Thyroid gland (tissue), 4 donors: Measurements from ENCODE around the gene CMKLR1. TPM values are rescaled to one million over a fixed set of nuclear protein-coding genes. Genes with fewer than 3 reads are reported as not detected.

ENCODE experiments used
- DNase-seq, 2 donors: peaks; one replicate each; pipeline ENCODE4 v3.0.0-alpha.2; 2019
- H3K27ac ChIP-seq, 3 donors: fragments of 200-600 bp; sonication (generic); 1 replicate in 2 of 3; 2 replicates in 1 of 3; pipeline ENCODE4 v1.5.1; 2016 to 2019; ENCODE audit warnings: mild to moderate bottlenecking in 1 of 3, moderate library complexity in 1 of 3
- H3K27me3 ChIP-seq: fragments of 200-600 bp; sonication (generic); one replicate; pipeline ENCODE4 v1.5.1; 2019
- H3K36me3 ChIP-seq, 2 donors: fragments of 200-600 bp; sonication (generic); one replicate each; pipeline ENCODE4 v1.5.1; 2016 to 2019
- H3K4me1 ChIP-seq, 2 donors: fragments of 200-600 bp; sonication (generic); one replicate each; pipeline ENCODE4 v1.5.1; 2017 to 2019
- H3K4me3 ChIP-seq, 3 donors: fragments of 200-600 bp; sonication (generic); replicated peaks in 1 of 3; 1 replicate in 2 of 3; 2 replicates in 1 of 3; pipeline ENCODE4 v1.5.1; 2016; ENCODE audit warnings: mild to moderate bottlenecking in 1 of 3
- H3K9me3 ChIP-seq: fragments of 200-600 bp; sonication (generic); one replicate; pipeline ENCODE4 v1.5.1; 2017
- POLR2A ChIP-seq, 2 donors: fragments of 450-650 bp; IDR thresholded peaks; one replicate each; pipeline ENCODE4 v1.6.1; 2017; ENCODE audit warnings: antibody characterized with exemption in 2 of 2, mild to moderate bottlenecking in 2 of 2, moderate library complexity in 1 of 2
- WGBS, 2 donors: methylation state at CpG; one replicate each; pipeline ENCODE4 v1.1.5; 2017; 5-methylcytosine and 5-hydroxymethylcytosine counted together
- intact Hi-C: fragments of 100-400 bp; cut with DNase I; formaldehyde crosslinking; loops from one replicate; pipeline ENCODE4 v1.15.1; 2023
- total RNA-seq, 4 donors: library from RNA; depleted of rRNA; stranded (reverse); fragments of >200 nt; gene quantifications; one replicate each; pipeline ENCODE4 v1.2.3, GENCODE V29; 2016
- TF ChIP-seq, protein P1 (sequence below), 6 experiments: fragments of 200-600 bp in 3 of 6; fragments of 450-650 bp in 3 of 6; sonication (generic) in 3 of 6; IDR thresholded peaks; one replicate each; pipeline ENCODE4 v1.5.1; 2016 to 2019; ENCODE audit warnings: antibody characterized with exemption in 6 of 6, mild to moderate bottlenecking in 2 of 6, inconsistent platforms in 1 of 6, moderate library complexity in 1 of 6

Gene CMKLR1
- total RNA-seq, 4 donors from 2014 or later: 6.3 to 15.8 (median 12.2) TPM

DNA sequence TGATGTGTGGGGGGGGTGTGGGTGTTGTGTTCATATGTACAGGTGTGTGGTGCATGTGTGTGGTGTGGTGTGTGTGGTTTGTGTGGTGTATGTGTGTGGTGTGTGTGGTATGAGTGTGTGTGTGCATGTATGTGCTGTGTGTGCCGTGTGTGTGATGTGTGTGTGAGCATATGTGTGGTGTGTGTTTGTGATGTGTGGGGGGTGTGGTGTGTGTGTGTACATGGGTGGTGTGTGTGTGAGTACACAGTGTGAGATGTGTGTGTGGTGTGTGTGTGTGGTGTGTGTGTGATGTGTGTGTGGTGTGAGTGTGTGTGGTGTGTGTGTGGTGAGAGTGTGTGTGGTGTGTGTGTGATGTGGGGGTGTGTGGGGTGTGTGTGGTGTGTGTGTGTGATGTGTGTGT is 24.5 kb upstream of the CMKLR1 start:
- H3K27ac ChIP-seq: no peak overlapping the region
- H3K9me3 ChIP-seq: no peaks in the 10 kb centered on the region
- no peaks in the 10 kb centered on the region for H3K4me1 ChIP-seq
- no peak overlapping the region for H3K4me3 ChIP-seq
- TF ChIP-seq POLR2A (IDR thresholded peaks at IDR 0.05): no peak
- TF ChIP-seq, protein P1, sequence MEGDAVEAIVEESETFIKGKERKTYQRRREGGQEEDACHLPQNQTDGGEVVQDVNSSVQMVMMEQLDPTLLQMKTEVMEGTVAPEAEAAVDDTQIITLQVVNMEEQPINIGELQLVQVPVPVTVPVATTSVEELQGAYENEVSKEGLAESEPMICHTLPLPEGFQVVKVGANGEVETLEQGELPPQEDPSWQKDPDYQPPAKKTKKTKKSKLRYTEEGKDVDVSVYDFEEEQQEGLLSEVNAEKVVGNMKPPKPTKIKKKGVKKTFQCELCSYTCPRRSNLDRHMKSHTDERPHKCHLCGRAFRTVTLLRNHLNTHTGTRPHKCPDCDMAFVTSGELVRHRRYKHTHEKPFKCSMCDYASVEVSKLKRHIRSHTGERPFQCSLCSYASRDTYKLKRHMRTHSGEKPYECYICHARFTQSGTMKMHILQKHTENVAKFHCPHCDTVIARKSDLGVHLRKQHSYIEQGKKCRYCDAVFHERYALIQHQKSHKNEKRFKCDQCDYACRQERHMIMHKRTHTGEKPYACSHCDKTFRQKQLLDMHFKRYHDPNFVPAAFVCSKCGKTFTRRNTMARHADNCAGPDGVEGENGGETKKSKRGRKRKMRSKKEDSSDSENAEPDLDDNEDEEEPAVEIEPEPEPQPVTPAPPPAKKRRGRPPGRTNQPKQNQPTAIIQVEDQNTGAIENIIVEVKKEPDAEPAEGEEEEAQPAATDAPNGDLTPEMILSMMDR (IDR thresholded peaks at IDR 0.05): no peak
- H3K36me3 ChIP-seq: no peaks in the 10 kb centered on the region
- intact Hi-C loops: no loop called here
- H3K27me3 ChIP-seq: no peaks in the 10 kb centered on the region
- DNase-seq: no peak
- WGBS, 2 donors: 86 to 96% methylated on average over 1 of the region's 1 CpG

DNA sequence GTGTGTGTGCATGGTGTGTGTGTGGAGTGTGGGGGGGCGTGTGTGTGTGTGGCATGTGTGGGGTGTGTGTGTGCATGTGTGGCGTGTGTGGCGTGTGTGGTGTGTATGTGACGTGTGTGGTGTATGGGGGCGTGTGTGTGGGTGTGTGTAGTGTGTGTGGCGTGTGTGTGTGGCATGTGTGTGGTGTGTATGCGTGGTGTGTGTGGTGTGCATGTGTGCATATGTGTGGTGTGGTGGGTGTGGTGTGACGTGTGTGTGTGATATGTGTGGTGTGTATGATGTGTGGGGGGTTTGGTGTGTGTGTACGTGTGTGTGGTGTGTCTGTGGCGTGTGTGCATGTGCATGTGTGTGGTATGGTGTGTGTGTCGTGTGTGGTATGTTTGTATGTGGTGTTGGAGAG is 24.1 kb upstream of the CMKLR1 start:
- no peaks in the 10 kb centered on the region for H3K4me1 ChIP-seq
- no peak overlapping the region for H3K27ac ChIP-seq
- intact Hi-C loops: no loop called here
- H3K9me3 ChIP-seq: no peaks in the 10 kb centered on the region
- no peaks in the 10 kb centered on the region for H3K27me3 ChIP-seq
- WGBS, 2 donors: 65 to 74% methylated on average over 11 of the region's 11 CpGs
- no peak overlapping the region for H3K4me3 ChIP-seq
- TF ChIP-seq POLR2A (IDR thresholded peaks at IDR 0.05): no peak
- TF ChIP-seq, protein P1 (IDR thresholded peaks at IDR 0.05): no peak
- no peak for DNase-seq
- H3K36me3 ChIP-seq: no peaks in the 10 kb centered on the region

DNA sequence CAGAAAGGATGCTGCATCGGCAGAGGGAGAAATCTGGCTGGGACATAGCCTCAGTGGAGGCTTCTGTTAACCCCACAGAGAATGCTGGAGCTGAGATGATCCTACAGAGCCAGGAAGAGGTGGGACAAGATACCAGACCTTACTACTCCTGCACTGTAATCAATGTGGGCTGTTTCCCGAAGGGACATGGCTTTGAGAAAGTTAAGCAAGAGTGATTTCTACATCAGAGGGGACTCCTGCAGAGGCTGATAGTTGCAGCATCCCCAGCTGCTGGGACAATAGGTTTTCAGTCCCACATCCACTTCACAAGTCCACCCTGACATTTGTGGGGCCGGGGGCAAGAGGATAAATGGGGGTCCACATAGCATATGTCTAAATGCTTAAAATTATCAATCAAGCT is 22.5 kb upstream of the CMKLR1 start:
- no peak for DNase-seq
- TF ChIP-seq, protein P1 (IDR thresholded peaks at IDR 0.05): no peak
- no peak for TF ChIP-seq POLR2A (IDR thresholded peaks at IDR 0.05)
- no peak overlapping the region for H3K27ac ChIP-seq
- no peaks in the 10 kb centered on the region for H3K36me3 ChIP-seq
- no peak overlapping the region for H3K4me3 ChIP-seq
- no peaks in the 10 kb centered on the region for H3K4me1 ChIP-seq
- H3K9me3 ChIP-seq: no peaks in the 10 kb centered on the region
- intact Hi-C loops: no loop called here
- H3K27me3 ChIP-seq: no peaks in the 10 kb centered on the region
- WGBS, 2 donors: 66 to 71% methylated on average over 3 of the region's 3 CpGs

DNA sequence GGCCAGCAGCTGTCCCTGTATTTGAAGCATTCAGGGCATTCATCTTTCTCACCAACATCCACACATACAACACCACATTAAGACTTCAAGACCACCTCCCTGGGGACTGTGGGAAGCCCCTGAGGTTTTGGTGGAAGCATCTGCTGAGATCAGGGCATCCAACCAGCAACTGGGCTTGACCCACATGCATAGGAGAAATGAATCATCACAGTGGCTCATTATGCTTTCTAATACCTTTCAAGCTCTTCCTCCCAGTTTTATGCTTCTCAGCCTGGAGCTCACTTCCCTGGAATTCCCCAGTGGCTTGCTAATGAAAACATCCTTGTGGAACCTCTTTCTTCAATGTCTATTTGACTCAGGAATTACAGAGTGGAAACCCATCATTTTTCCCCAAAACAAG is 21.4 kb upstream of the CMKLR1 start:
- no peak for TF ChIP-seq POLR2A (IDR thresholded peaks at IDR 0.05)
- TF ChIP-seq, protein P1 (IDR thresholded peaks at IDR 0.05): no peak
- Histone ChIP-seq H3K27ac (no peak overlapping the region), H3K4me1 (no peaks in the 10 kb centered on the region), H3K9me3 (no peaks in the 10 kb centered on the region), H3K27me3 (no peaks in the 10 kb centered on the region), H3K36me3 (no peaks in the 10 kb centered on the region), H3K4me3 (no peak overlapping the region)
- no peak for DNase-seq
- intact Hi-C loops: no loop called here

DNA sequence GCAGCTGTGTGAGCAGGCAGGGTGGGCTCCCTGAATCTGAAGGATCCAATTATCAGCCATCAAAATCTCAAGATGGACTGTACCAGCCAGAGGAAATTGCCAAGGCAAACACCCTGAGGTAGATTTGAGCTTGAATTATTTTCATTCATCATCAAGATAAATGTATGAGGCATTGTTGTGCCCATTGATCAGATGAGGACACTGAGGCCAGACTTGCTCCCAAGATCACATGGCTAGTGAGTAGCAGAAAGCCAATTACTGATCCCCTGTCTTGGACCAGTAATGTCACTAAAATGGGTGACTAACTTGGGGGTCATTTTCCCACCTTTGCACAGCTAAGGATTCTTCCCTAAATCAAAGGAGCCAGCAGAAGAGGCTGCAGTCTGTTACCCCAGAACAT is 20.9 kb upstream of the CMKLR1 start:
- Histone ChIP-seq H3K4me3 (no peak overlapping the region), H3K36me3 (no peaks in the 10 kb centered on the region), H3K27me3 (no peaks in the 10 kb centered on the region), H3K4me1 (no peaks in the 10 kb centered on the region), H3K27ac (no peak overlapping the region), H3K9me3 (no peaks in the 10 kb centered on the region)
- intact Hi-C loops: no loop called here
- TF ChIP-seq POLR2A (IDR thresholded peaks at IDR 0.05): no peak
- no peak for DNase-seq

DNA sequence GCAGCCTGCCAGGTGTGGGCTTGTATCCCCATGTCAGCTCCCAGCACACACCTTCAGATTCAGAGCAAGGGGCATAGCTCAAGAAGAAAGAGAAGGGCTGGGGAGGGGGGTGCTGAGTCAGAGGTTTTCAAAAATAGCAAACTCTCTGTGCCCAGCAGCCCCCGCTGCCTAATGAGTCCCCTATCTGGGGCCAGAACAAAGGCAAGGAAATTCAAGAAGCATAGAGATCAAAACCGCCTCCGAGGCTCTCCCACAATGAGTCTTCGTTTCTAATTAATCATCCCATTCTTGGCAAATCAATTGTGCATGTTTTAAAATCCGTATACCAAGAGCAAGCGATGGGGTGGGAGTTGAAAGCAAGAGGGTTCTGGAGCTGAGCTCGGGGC is 19.5 kb upstream of the CMKLR1 start:
- intact Hi-C loops: no loop called here
- H3K4me3 ChIP-seq: no peak overlapping the region
- no peaks in the 10 kb centered on the region for H3K36me3 ChIP-seq
- WGBS, 2 donors: 67 to 70% methylated on average over 7 of the region's 7 CpGs
- DNase-seq: no peak
- H3K9me3 ChIP-seq: no peaks in the 10 kb centered on the region
- TF ChIP-seq POLR2A (IDR thresholded peaks at IDR 0.05): no peak
- TF ChIP-seq, protein P1 (IDR thresholded peaks at IDR 0.05): no peak
- no peaks in the 10 kb centered on the region for H3K27me3 ChIP-seq
- no peaks in the 10 kb centered on the region for H3K4me1 ChIP-seq
- no peak overlapping the region for H3K27ac ChIP-seq
